NCI-H226 (cell line): ENCODE data around the gene MT1E.
"Not testable (repeated sequence)": the region's sequence is repeated elsewhere in the genome, so short reads cannot be mapped to it uniquely, and the experiment has no call there.

ENCODE experiments used
- DNase-seq: peaks from one replicate; pipeline ENCODE4 v3.0.0-alpha.2; 2015

MT1E gene

DNA sequence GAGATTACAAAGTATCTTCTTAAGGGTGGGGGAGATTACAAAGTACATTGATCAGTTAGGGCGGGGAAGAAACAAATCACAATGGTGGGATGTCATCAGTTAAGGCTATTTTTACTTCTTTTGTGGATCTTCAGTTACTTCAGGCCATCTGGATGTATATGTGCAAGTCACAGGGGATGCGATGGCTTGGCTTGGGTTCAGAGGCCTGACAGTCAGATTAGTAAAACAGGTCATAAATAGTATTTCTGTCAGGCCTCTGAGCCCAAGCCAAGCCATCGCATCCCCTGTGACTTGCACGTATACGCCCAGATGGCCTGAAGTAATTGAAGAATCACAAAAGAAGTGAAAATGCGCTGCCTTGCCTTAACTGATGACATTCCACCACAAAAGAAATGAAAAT lies 49.0 kb downstream of the MT1E start:
- DNase-seq = not testable (repeated sequence)

DNA sequence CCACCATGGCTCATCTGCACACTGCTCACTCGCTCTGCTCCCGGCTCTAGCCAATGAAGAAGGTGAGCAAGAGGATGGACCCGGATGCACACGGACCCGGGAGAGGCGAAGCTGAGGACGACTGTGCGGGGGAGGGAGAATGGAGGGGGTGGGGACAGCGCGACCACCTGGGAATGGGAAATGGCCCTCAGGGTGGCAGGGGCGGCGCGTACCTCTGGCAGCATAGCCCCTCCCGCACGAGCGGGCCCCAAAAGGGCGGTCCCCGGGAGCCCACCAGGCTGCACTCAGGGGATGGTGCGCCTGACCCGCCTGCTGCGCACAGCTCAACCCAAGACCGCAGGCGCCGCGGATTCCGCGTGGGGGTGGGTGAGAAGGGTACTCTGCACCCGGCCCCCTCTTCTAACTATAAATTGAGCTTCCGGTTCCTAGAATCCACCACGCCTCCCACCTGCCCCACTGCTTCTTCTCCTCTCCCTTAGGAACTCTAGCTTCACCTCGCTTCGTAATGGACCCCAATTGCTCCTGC lies 50.2 kb downstream of the MT1E start:
- DNase-seq = no peak
